ENCODE results near the gene EIF2S1. TPM values are rescaled to one million over a fixed set of nuclear protein-coding genes. Genes with fewer than 3 reads are reported as not detected.

The EIF2S1 gene
- total and polyA plus RNA-seq, 2 experiments from 2014 or later, result 106 to 123 TPM

- Histone ChIP-seq H2AFZ (no peak overlapping the region), H3K4me1 (ENCODE audit: insufficient read depth) (peaks cover under 1% of the 10 kb centered on the region), H3K4me3 (no peak overlapping the region), H3K9me2 (replicated peaks; ENCODE audit: insufficient read depth) (no peaks in the 10 kb centered on the region), H3K27ac (no peak overlapping the region), H3K79me2 (no peaks in the 10 kb centered on the region), H4K20me1 (ENCODE audit: insufficient read depth, poor library complexity, severe bottlenecking) (no peaks in the 10 kb centered on the region), H3K36me3 (replicated peaks; ENCODE audit: insufficient read depth, low read depth) (no peaks in the 10 kb centered on the region), H3K27me3 (no peaks in the 10 kb centered on the region), H3K4me2 (no peak overlapping the region), H3K9me3 (ENCODE audit: low read depth) (no peaks in the 10 kb centered on the region)
- 85% methylated on average over 11 of the region's 11 CpGs for WGBS (ENCODE audit: low lambda C conversion rate, missing lambda C conversion rate)
- no peak for TF ChIP-seq EZH2phosphoT487 (IDR thresholded peaks at IDR 0.05; ENCODE audit: low read depth, severe bottlenecking, unreplicated experiment)
- TF ChIP-seq, protein P1, sequence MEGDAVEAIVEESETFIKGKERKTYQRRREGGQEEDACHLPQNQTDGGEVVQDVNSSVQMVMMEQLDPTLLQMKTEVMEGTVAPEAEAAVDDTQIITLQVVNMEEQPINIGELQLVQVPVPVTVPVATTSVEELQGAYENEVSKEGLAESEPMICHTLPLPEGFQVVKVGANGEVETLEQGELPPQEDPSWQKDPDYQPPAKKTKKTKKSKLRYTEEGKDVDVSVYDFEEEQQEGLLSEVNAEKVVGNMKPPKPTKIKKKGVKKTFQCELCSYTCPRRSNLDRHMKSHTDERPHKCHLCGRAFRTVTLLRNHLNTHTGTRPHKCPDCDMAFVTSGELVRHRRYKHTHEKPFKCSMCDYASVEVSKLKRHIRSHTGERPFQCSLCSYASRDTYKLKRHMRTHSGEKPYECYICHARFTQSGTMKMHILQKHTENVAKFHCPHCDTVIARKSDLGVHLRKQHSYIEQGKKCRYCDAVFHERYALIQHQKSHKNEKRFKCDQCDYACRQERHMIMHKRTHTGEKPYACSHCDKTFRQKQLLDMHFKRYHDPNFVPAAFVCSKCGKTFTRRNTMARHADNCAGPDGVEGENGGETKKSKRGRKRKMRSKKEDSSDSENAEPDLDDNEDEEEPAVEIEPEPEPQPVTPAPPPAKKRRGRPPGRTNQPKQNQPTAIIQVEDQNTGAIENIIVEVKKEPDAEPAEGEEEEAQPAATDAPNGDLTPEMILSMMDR (IDR thresholded peaks at IDR 0.05; ENCODE audit: poor library complexity), result no peak
- no peak for TF ChIP-seq EZH2 (IDR thresholded peaks at IDR 0.05; ENCODE audit: borderline replicate concordance)
- DNase-seq (ENCODE audit: low spot score), result no peak
Observed at GRCh38 chr14:67421356-67422224, 61.5 kb downstream of the EIF2S1 start.

- WGBS (ENCODE audit: low lambda C conversion rate, missing lambda C conversion rate), result 97% methylated on average over 2 of the region's 2 CpGs
- H3K27me3 ChIP-seq, result no peaks in the 10 kb centered on the region
Observed at GRCh38 chr14:67423424-67423823, 63.3 kb downstream of the EIF2S1 start.

GRCh38 chr14:67424539-67424938 lies 64.4 kb downstream of the EIF2S1 start:
- Histone ChIP-seq H3K27ac (no peak overlapping the region), H3K9me3 (ENCODE audit: low read depth) (no peaks in the 10 kb centered on the region), H3K36me3 (replicated peaks; ENCODE audit: insufficient read depth, low read depth) (no peaks in the 10 kb centered on the region), H2AFZ (no peak overlapping the region), H3K4me3 (no peak overlapping the region), H3K4me2 (no peak overlapping the region), H3K9me2 (replicated peaks; ENCODE audit: insufficient read depth) (no peaks in the 10 kb centered on the region), H4K20me1 (ENCODE audit: insufficient read depth, poor library complexity, severe bottlenecking) (no peaks in the 10 kb centered on the region), H3K79me2 (no peaks in the 10 kb centered on the region), H3K27me3 (no peaks in the 10 kb centered on the region), H3K4me1 (ENCODE audit: insufficient read depth) (peaks cover 21% of the 10 kb centered on the region)
- DNase-seq (ENCODE audit: low spot score), result no peak
- TF ChIP-seq EZH2phosphoT487 (IDR thresholded peaks at IDR 0.05; ENCODE audit: low read depth, severe bottlenecking, unreplicated experiment) (no peak), EZH2 (IDR thresholded peaks at IDR 0.05; ENCODE audit: borderline replicate concordance) (no peak)
- TF ChIP-seq, protein P1 (IDR thresholded peaks at IDR 0.05; ENCODE audit: poor library complexity), result no peak
- WGBS (ENCODE audit: low lambda C conversion rate, missing lambda C conversion rate), result 76% methylated on average over 3 of the region's 3 CpGs

More at GRCh38 chr14:67423424-67423823, 63.3 kb downstream of the EIF2S1 start:
- no peak for TF ChIP-seq EZH2phosphoT487 (IDR thresholded peaks at IDR 0.05; ENCODE audit: low read depth, severe bottlenecking, unreplicated experiment)
- TF ChIP-seq, protein P1 (IDR thresholded peaks at IDR 0.05; ENCODE audit: poor library complexity), result no peak
- TF ChIP-seq EZH2 (IDR thresholded peaks at IDR 0.05; ENCODE audit: borderline replicate concordance), result no peak
- no peaks in the 10 kb centered on the region for H3K36me3 ChIP-seq (replicated peaks; ENCODE audit: insufficient read depth, low read depth)
- H2AFZ ChIP-seq, result no peak overlapping the region
- H3K9me3 ChIP-seq (ENCODE audit: low read depth), result no peaks in the 10 kb centered on the region
- H3K4me2 ChIP-seq, result no peak overlapping the region
- H4K20me1 ChIP-seq (ENCODE audit: insufficient read depth, poor library complexity, severe bottlenecking), result no peaks in the 10 kb centered on the region
- H3K27ac ChIP-seq, result no peak overlapping the region
- no peaks in the 10 kb centered on the region for H3K9me2 ChIP-seq (replicated peaks; ENCODE audit: insufficient read depth)
- H3K79me2 ChIP-seq, result no peaks in the 10 kb centered on the region
- H3K4me3 ChIP-seq, result no peak overlapping the region
- no peak for DNase-seq (ENCODE audit: low spot score)
- H3K4me1 ChIP-seq (ENCODE audit: insufficient read depth), result peaks cover 11% of the 10 kb centered on the region
